GM12872 (cell line): Measurements from ENCODE around the gene MOGAT3.

Source experiments
- CTCF ChIP-seq: IDR thresholded peaks from 3 replicates; pipeline ENCODE4 v1.5.1; 2011; ENCODE audit warnings: low read depth, mild to moderate bottlenecking, low read length, moderate library complexity; ENCODE audit not compliant: insufficient read depth

The MOGAT3 gene

GRCh38 chr7:101156277-101156676, 44.6 kb downstream of the MOGAT3 start:
- TF ChIP-seq CTCF, result no peak

GRCh38 chr7:101155303-101155702, 45.5 kb downstream of the MOGAT3 start:
- no peak for TF ChIP-seq CTCF

GRCh38 chr7:101154693-101155102, 46.1 kb downstream of the MOGAT3 start:
- TF ChIP-seq CTCF, result no peak

GRCh38 chr7:101153969-101154692, 46.7 kb downstream of the MOGAT3 start, which contains the start of gene AP1S1:
Gene AP1S1, plus strand, starts transcription at chr7:101154476. Its CDS starts 39 bp downstream, at chr7:101154515.
- TF ChIP-seq CTCF, result no peak

- no peak for TF ChIP-seq CTCF
Observed at GRCh38 chr7:101151908-101152651, 48.8 kb downstream of the MOGAT3 start.
